SK-N-SH (cell line): ENCODE data around the gene DEFB131B. TPM values are rescaled to one million over a fixed set of nuclear protein-coding genes. Genes with fewer than 3 reads are reported as not detected.
A peak's percentile ranks its signal among the peaks of the same experiment; 100 is the strongest.

Source experiments
- CTCF ChIA-PET: fragments of 300-600, 350-600 bp; formaldehyde crosslinking; extraction: SDS; loops from one replicate; lab custom pipeline; 2021; lab: Yijun Ruan, JAX
- POLR2A ChIA-PET: fragments of 350-600 bp; sonication (Branson Sonifier 250); formaldehyde crosslinking; extraction: SDS; loops from one replicate; lab custom pipeline; 2020; ENCODE audit warnings: antibody characterized with exemption, inconsistent platforms; lab: Yijun Ruan, JAX
- DNase-seq: peaks from one replicate; pipeline ENCODE4 v3.0.0; 2012
- H2AFZ ChIP-seq: fragments of 200-600 bp; sonication (generic); 2 replicates; pipeline ENCODE4 v1.8.1; 2016; ENCODE audit warnings: antibody characterized with exemption, mild to moderate bottlenecking, low read depth
- H3F3A ChIP-seq: fragments of 200-600 bp; sonication (generic); replicated peaks from 2 replicates; pipeline ENCODE3; 2016; ENCODE audit warnings: antibody characterized with exemption, mild to moderate bottlenecking; ENCODE audit not compliant: insufficient read depth
- H3K27ac ChIP-seq, 2 experiments: fragments of 200-500 bp in 1 of 2; fragments of 200-600 bp in 1 of 2; sonication (Bioruptor generic) in 1 of 2; sonication (generic), shearing (Covaris generic) in 1 of 2; 2 replicates each; pipeline versions ENCODE4 v1.5.1 to v1.6.1; 2014 to 2016; ENCODE audit warnings: low read depth in 2 of 2, inconsistent platforms in 1 of 2, low read length in 1 of 2, mild to moderate bottlenecking in 1 of 2, mixed read lengths in 1 of 2
- H3K27me3 ChIP-seq: fragments of 200-600 bp; sonication (generic), shearing (Covaris generic); 2 replicates; pipeline ENCODE4 v1.6.1; 2016; ENCODE audit warnings: mixed run types; ENCODE audit not compliant: insufficient read depth
- H3K36me3 ChIP-seq, 2 experiments: fragments of 200-500 bp in 1 of 2; fragments of 200-600 bp in 1 of 2; sonication (Bioruptor generic) in 1 of 2; sonication (generic) in 1 of 2; replicated peaks in 1 of 2; 2 replicates each; pipeline versions ENCODE3 to v1.5.1; 2014 to 2016; ENCODE audit warnings: low read length in 1 of 2, mild to moderate bottlenecking in 1 of 2; ENCODE audit not compliant: insufficient read depth in 2 of 2, control insufficient read depth in 1 of 2
- H3K4me1 ChIP-seq, 2 experiments: fragments of 200-500 bp in 1 of 2; fragments of 200-600 bp in 1 of 2; sonication (Bioruptor generic) in 1 of 2; sonication (generic), shearing (Covaris generic) in 1 of 2; 2 replicates each; pipeline versions ENCODE4 v1.5.1 to v1.6.1; 2014 to 2016; ENCODE audit warnings: low read depth in 1 of 2, low read length in 1 of 2, mixed run types in 1 of 2; ENCODE audit not compliant: insufficient read depth in 2 of 2, control insufficient read depth in 1 of 2
- H3K4me2 ChIP-seq: fragments of 200-600 bp; sonication (generic), shearing (Covaris generic); 2 replicates; pipeline ENCODE4 v1.6.1; 2017; ENCODE audit warnings: mixed run types
- H3K4me3 ChIP-seq, 2 experiments: fragments of 200-500 bp in 1 of 2; fragments of 200-600 bp in 1 of 2; sonication (Bioruptor generic) in 1 of 2; sonication (generic), shearing (Covaris generic) in 1 of 2; 2 replicates each; pipeline versions ENCODE4 v1.5.1 to v1.8.1; 2014 to 2016; ENCODE audit warnings: low read depth in 2 of 2, inconsistent platforms in 1 of 2, low read length in 1 of 2, mild to moderate bottlenecking in 1 of 2, mixed read lengths in 1 of 2, moderate library complexity in 1 of 2
- H3K79me2 ChIP-seq: fragments of 200-600 bp; sonication (generic); 2 replicates; pipeline ENCODE4 v1.8.1; 2017; ENCODE audit warnings: mild to moderate bottlenecking; ENCODE audit not compliant: insufficient read depth
- H3K9ac ChIP-seq: fragments of 200-600 bp; sonication (generic); 2 replicates; pipeline ENCODE4 v1.6.1; 2017; ENCODE audit warnings: mixed run types
- H3K9me2 ChIP-seq: fragments of 200-600 bp; sonication (generic); 2 replicates; pipeline ENCODE4 v1.6.1; 2017; ENCODE audit warnings: mixed run types
- H3K9me3 ChIP-seq: fragments of 200-600 bp; sonication (generic); 2 replicates; pipeline ENCODE4 v1.6.1; 2017; ENCODE audit warnings: mixed run types, mild to moderate bottlenecking, moderate library complexity
- H4K20me1 ChIP-seq: fragments of 200-600 bp; sonication (generic); 2 replicates; pipeline ENCODE4 v1.6.1; 2017; ENCODE audit warnings: mild to moderate bottlenecking, mixed run types; ENCODE audit not compliant: insufficient read depth
- EP300 ChIP-seq, 2 experiments: IDR thresholded peaks; 2 replicates each; pipeline versions ENCODE4 v1.4.0 to v1.6.1; 2012; ENCODE audit warnings: borderline replicate concordance in 1 of 2, low read depth in 1 of 2, low read length in 1 of 2
- EZH2phosphoT487 ChIP-seq: fragments of 200-600 bp; sonication (generic); IDR thresholded peaks from 2 replicates; pipeline ENCODE4 v1.6.1; 2017; ENCODE audit warnings: low read depth, mixed run types, mild to moderate bottlenecking, antibody characterized with exemption, moderate library complexity, borderline replicate concordance
- FOXM1 ChIP-seq: IDR thresholded peaks from 2 replicates; pipeline ENCODE4 v1.4.0; 2012; ENCODE audit warnings: low read depth, mild to moderate bottlenecking
- GATA2 ChIP-seq: sonication (generic); formaldehyde crosslinking; IDR thresholded peaks from 2 replicates; pipeline ENCODE4 v1.5.0; 2020; ENCODE audit warnings: mild to moderate bottlenecking, missing genetic modification reagents
- MEF2A ChIP-seq: IDR thresholded peaks from 2 replicates; pipeline ENCODE4 v1.4.0; 2012; ENCODE audit warnings: low read depth, borderline replicate concordance
- NFIC ChIP-seq: IDR thresholded peaks from 2 replicates; pipeline ENCODE4 v1.4.0; 2012; ENCODE audit warnings: borderline replicate concordance
- RAD21 ChIP-seq: IDR thresholded peaks from 2 replicates; pipeline ENCODE4 v1.6.1; 2012; ENCODE audit warnings: mild to moderate bottlenecking, low read length
- RCOR1 ChIP-seq: fragments of 150-350 bp; IDR thresholded peaks from 2 replicates; pipeline ENCODE4 v1.6.1; 2017; ENCODE audit warnings: antibody characterized with exemption, low read length
- TAF1 ChIP-seq: IDR thresholded peaks from 2 replicates; pipeline ENCODE4 v1.6.1; 2012; ENCODE audit warnings: low read depth, mild to moderate bottlenecking, low read length, moderate library complexity, borderline replicate concordance
- TCF12 ChIP-seq: IDR thresholded peaks from 2 replicates; pipeline ENCODE4 v1.4.0; 2012
- YY1 ChIP-seq: IDR thresholded peaks from 2 replicates; pipeline ENCODE4 v1.4.0; 2012; ENCODE audit warnings: low read depth, mild to moderate bottlenecking
- WGBS: methylation state at CpG from one replicate; pipeline ENCODE4 v1.1.6; 2017; ENCODE audit warnings: low lambda C conversion rate; 5-methylcytosine and 5-hydroxymethylcytosine counted together
- polyA plus RNA-seq, 3 experiments: library from polyadenylated mRNA; depleted of rRNA; stranded (reverse); fragments of >200 nt; gene quantifications; 2 replicates each; pipeline ENCODE4 v1.2.3, GENCODE V29; 2012
- TF ChIP-seq, protein P1 (sequence below): IDR thresholded peaks from 2 replicates; pipeline ENCODE4 v1.4.0; 2012; ENCODE audit warnings: low read depth, borderline replicate concordance
- TF ChIP-seq, protein P2 (sequence below): fragments of 150-350 bp; IDR thresholded peaks from 2 replicates; pipeline ENCODE4 v1.6.1; 2017; ENCODE audit warnings: antibody characterized with exemption, low read length, low read depth, borderline replicate concordance
- TF ChIP-seq, protein P3 (sequence below): IDR thresholded peaks from 2 replicates; pipeline ENCODE4 v1.6.1; 2012; ENCODE audit warnings: mild to moderate bottlenecking, low read depth, low read length, moderate library complexity
- TF ChIP-seq, protein P4 (sequence below): IDR thresholded peaks from 2 replicates; pipeline ENCODE4 v1.4.0; 2012; ENCODE audit warnings: low read depth

Gene DEFB131B
- polyA plus RNA-seq, 1 of the 3 experiments (the other 2 are of a cell fraction) = not detected

DNA sequence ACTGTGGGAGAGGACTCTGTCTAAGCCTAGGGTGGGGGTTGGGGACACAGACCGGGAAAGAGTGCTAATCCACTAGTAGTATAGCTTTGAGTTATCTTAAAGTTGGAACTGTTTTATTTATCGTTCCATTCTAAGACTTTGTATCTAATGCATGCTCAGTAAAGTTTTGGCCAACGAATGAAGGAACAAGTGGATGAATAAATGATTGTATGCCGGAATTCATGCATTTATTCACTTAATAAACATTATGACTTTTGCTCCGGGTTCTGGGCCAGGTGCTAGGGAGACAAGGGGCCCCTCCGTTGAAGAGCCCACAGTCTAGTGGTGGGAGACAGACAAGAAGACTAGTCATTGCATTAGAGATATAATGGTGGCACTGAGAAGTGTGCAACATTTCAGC lies 51.2 kb downstream of the DEFB131B start (continued):
- TF ChIP-seq NFIC (no peak), RCOR1 (no peak)

DNA sequence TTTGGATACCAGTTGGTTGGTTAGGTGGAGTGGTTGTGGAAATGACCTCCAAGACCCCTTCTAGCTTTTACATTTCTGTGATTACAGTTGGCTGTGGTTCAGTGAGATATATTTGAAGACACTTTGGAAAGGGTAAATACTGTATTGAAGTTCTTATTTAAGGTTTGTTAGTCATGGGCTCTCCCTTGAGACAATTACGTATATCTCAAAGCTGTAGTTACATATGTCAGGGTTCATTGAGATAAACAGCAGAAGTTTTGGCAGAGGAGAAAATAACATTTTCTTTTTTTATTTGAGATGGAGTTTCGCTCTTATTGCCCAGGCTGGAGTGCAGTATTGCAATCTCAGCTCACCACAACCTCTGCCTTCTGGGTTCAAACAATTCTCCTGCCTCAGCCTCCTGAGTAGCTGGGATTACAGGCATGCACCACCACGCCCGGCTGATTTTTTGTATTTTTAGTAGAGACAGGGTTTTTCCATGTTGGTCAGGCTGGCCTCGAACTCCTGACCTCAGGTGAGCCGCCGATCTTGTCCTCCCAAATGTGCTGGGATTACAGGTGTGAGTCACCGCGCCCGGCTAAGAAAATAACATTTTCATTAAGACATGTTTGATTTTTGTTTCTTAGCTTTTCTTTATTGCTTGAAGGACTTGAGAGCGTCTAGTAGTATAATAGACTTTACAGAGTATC lies 52.4 kb downstream of the DEFB131B start:
- no peak for DNase-seq
- POLR2A ChIA-PET = no interaction called here
- Histone ChIP-seq H3K4me3 (peak overlapping the region in 1 of 2 experiments; percentile 87; a peak in 2 of 4 replicates), H4K20me1 (peaks cover 23% of the 10 kb centered on the region), H3F3A (peaks cover 9% of the 10 kb centered on the region), H2AFZ (no peak overlapping the region), H3K9ac (no peak overlapping the region), H3K27ac (peak overlapping the region in 1 of 2 experiments; percentile 32; a peak in 1 of 4 replicates), H3K9me2 (no peaks in the 10 kb centered on the region), H3K27me3 (no peaks in the 10 kb centered on the region), H3K4me2 (peak overlapping the region; percentile 95), H3K36me3 (peaks cover 0 to 7% of the 10 kb centered on the region in 2 experiments), H3K4me1 (peaks cover 7 to 16% of the 10 kb centered on the region in 2 experiments; a peak in 3 of 4 replicates), H3K9me3 (no peaks in the 10 kb centered on the region), H3K79me2 (peaks cover 94% of the 10 kb centered on the region)
- TF ChIP-seq GATA2 (CRISPR knock-in tag) (no peak), NFIC (no peak), EP300 (IDR thresholded peaks at IDR 0.05; ENCODE audit: borderline replicate concordance in 1 of 2, low read depth in 1 of 2, low read length in 1 of 2) (no peak), MEF2A (no peak), TAF1 (no peak), YY1 (no peak), EZH2phosphoT487 (no peak)
- TF ChIP-seq, protein P1, sequence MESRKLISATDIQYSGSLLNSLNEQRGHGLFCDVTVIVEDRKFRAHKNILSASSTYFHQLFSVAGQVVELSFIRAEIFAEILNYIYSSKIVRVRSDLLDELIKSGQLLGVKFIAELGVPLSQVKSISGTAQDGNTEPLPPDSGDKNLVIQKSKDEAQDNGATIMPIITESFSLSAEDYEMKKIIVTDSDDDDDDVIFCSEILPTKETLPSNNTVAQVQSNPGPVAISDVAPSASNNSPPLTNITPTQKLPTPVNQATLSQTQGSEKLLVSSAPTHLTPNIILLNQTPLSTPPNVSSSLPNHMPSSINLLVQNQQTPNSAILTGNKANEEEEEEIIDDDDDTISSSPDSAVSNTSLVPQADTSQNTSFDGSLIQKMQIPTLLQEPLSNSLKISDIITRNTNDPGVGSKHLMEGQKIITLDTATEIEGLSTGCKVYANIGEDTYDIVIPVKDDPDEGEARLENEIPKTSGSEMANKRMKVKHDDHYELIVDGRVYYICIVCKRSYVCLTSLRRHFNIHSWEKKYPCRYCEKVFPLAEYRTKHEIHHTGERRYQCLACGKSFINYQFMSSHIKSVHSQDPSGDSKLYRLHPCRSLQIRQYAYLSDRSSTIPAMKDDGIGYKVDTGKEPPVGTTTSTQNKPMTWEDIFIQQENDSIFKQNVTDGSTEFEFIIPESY = no peak
- TF ChIP-seq, protein P2, sequence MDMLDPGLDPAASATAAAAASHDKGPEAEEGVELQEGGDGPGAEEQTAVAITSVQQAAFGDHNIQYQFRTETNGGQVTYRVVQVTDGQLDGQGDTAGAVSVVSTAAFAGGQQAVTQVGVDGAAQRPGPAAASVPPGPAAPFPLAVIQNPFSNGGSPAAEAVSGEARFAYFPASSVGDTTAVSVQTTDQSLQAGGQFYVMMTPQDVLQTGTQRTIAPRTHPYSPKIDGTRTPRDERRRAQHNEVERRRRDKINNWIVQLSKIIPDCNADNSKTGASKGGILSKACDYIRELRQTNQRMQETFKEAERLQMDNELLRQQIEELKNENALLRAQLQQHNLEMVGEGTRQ = no peak
- WGBS = 73% methylated on average over 11 of the region's 11 CpGs
- CTCF ChIA-PET = interaction anchor here (0.8 to 1.2 kb wide), 2 partner anchors 47 to 160 kb away, joined by 3 to 4 read pairs; no protein-coding TSS in a partner anchor

DNA sequence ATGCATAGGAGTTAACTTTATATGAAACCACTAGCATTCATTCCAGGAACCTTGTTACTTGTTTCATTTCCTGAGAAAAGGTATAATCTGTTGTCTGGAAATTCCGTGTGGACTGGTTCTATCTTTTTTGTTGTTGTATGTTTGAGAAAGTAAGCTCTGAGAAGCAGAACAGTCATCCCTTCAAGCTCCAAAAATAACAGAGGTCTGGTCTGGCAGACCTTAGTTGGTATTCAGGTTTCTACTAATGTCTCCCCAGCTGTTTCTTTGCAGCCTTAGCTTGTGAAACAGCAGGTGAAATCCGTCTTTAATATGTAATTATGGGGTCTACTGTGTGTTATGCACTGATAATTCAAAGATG lies 53.0 kb downstream of the DEFB131B start:
- H4K20me1 ChIP-seq = peaks cover 23% of the 10 kb centered on the region
- ChIA-PET POLR2A (no interaction called here), CTCF (interaction anchor here (0.8 to 1.2 kb wide), 2 partner anchors 46 to 160 kb away, joined by 3 to 4 read pairs; no protein-coding TSS in a partner anchor)
- H3F3A ChIP-seq = peaks cover 9% of the 10 kb centered on the region
- no peaks in the 10 kb centered on the region for H3K27me3 ChIP-seq
- no peaks in the 10 kb centered on the region for H3K9me3 ChIP-seq
- peak overlapping the region in 1 of 2 experiments; percentile 32; a peak in 1 of 4 replicates for H3K27ac ChIP-seq
- no peak overlapping the region for H2AFZ ChIP-seq
- no peak for DNase-seq
- no peak overlapping the region for H3K4me3 ChIP-seq
- H3K4me2 ChIP-seq = peak overlapping the region; percentile 95
- H3K79me2 ChIP-seq = peaks cover 98% of the 10 kb centered on the region
- peaks cover 0 to 6% of the 10 kb centered on the region in 2 experiments for H3K36me3 ChIP-seq
- peaks cover 7 to 16% of the 10 kb centered on the region in 2 experiments; a peak in 3 of 4 replicates for H3K4me1 ChIP-seq
- TF ChIP-seq, protein P3, sequence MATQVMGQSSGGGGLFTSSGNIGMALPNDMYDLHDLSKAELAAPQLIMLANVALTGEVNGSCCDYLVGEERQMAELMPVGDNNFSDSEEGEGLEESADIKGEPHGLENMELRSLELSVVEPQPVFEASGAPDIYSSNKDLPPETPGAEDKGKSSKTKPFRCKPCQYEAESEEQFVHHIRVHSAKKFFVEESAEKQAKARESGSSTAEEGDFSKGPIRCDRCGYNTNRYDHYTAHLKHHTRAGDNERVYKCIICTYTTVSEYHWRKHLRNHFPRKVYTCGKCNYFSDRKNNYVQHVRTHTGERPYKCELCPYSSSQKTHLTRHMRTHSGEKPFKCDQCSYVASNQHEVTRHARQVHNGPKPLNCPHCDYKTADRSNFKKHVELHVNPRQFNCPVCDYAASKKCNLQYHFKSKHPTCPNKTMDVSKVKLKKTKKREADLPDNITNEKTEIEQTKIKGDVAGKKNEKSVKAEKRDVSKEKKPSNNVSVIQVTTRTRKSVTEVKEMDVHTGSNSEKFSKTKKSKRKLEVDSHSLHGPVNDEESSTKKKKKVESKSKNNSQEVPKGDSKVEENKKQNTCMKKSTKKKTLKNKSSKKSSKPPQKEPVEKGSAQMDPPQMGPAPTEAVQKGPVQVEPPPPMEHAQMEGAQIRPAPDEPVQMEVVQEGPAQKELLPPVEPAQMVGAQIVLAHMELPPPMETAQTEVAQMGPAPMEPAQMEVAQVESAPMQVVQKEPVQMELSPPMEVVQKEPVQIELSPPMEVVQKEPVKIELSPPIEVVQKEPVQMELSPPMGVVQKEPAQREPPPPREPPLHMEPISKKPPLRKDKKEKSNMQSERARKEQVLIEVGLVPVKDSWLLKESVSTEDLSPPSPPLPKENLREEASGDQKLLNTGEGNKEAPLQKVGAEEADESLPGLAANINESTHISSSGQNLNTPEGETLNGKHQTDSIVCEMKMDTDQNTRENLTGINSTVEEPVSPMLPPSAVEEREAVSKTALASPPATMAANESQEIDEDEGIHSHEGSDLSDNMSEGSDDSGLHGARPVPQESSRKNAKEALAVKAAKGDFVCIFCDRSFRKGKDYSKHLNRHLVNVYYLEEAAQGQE = no peak
- TF ChIP-seq RAD21 = no peak
- no peak for TF ChIP-seq TCF12
- TF ChIP-seq, protein P4, sequence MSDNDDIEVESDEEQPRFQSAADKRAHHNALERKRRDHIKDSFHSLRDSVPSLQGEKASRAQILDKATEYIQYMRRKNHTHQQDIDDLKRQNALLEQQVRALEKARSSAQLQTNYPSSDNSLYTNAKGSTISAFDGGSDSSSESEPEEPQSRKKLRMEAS = no peak
- TF ChIP-seq FOXM1 = no peak
- TF ChIP-seq EZH2phosphoT487 = no peak
- 46% methylated on average over 2 of the region's 2 CpGs for WGBS
- no peaks in the 10 kb centered on the region for H3K9me2 ChIP-seq
- no peak overlapping the region for H3K9ac ChIP-seq
